A549 (cell line): ENCODE measurements around the gene FHAD1.

Experiments used
- CTCF ChIP-seq: fragments of >200 bp; sonication (Bioruptor Twin); formaldehyde crosslinking; IDR thresholded peaks from 3 replicates; pipeline ENCODE4 v1.5.1; 2016
- EP300 ChIP-seq, 2 experiments: fragments of >200 bp; sonication (Bioruptor Twin); formaldehyde crosslinking; IDR thresholded peaks; 2 replicates in 1 of 2; 3 replicates in 1 of 2; pipeline ENCODE4 v1.6.1; 2016 to 2017
- HDAC2 ChIP-seq: fragments of 200-600 bp; sonication (generic); IDR thresholded peaks from 2 replicates; pipeline ENCODE4 v1.6.1; 2016
- MAX ChIP-seq: IDR thresholded peaks from 2 replicates; pipeline ENCODE4 v1.6.1; 2012
- POLR2A ChIP-seq: IDR thresholded peaks from 2 replicates; pipeline ENCODE4 v1.6.1; 2012; ENCODE audit warnings: mild to moderate bottlenecking, low read length
- POLR2AphosphoS2 ChIP-seq: conservative IDR thresholded peaks from 2 replicates; pipeline ENCODE4 v1.6.1; 2012; ENCODE audit warnings: low read length, improper control_type of control experiment, inconsistent platforms
- RAD21 ChIP-seq, 2 experiments: fragments of >200 bp in 1 of 2; sonication (Bioruptor Twin) in 1 of 2; formaldehyde crosslinking in 1 of 2; IDR thresholded peaks in 1 of 2; conservative IDR thresholded peaks in 1 of 2; 2 replicates in 1 of 2; 3 replicates in 1 of 2; pipeline ENCODE4 v1.6.1; 2012 to 2018; ENCODE audit warnings: inconsistent platforms in 1 of 2

GRCh38 chr1:15236321-15236721 lies 10.7 kb upstream of the FHAD1 start:
- TF ChIP-seq CTCF, result no peak
- no peak for TF ChIP-seq EP300 (IDR thresholded peaks at IDR 0.05)
- no peak for TF ChIP-seq POLR2A
- TF ChIP-seq RAD21 (conservative IDR thresholded peaks at IDR 0.05 in 1 of 2, IDR thresholded peaks at IDR 0.05 in 1 of 2), result no peak
- no peak for TF ChIP-seq MAX
- no peak for TF ChIP-seq HDAC2
- no peak for TF ChIP-seq POLR2AphosphoS2
